Liver (tissue), 9 donors: ENCODE measurements around the gene MAPT. TPM values are rescaled to one million over a fixed set of nuclear protein-coding genes. Genes with fewer than 3 reads are reported as not detected.

Experiments used
- DNase-seq: peaks from one replicate; pipeline ENCODE4 v3.0.0-alpha.2; 2017; ENCODE audit warnings: low spot score
- H3K27ac ChIP-seq, 2 donors: one replicate each; pipeline ENCODE4 v1.7.0; 2013; ENCODE audit warnings: inconsistent platforms in 2 of 2, low read length in 2 of 2, control low read depth in 1 of 2, low read depth in 1 of 2, mild to moderate bottlenecking in 1 of 2
- H3K27me3 ChIP-seq, 4 donors: one replicate each; pipeline versions ENCODE4 v1.6.1 to v1.7.0; 2013; ENCODE audit warnings: low read length in 3 of 4, inconsistent platforms in 1 of 4, mild to moderate bottlenecking in 1 of 4, moderate library complexity in 1 of 4; ENCODE audit not compliant: control insufficient read depth in 4 of 4, insufficient read depth in 4 of 4
- H3K36me3 ChIP-seq, 4 donors: one replicate each; pipeline versions ENCODE4 v1.6.1 to v1.7.0; 2013; ENCODE audit warnings: low read length in 3 of 4, mild to moderate bottlenecking in 3 of 4, low read depth in 1 of 4, moderate library complexity in 1 of 4; ENCODE audit not compliant: control insufficient read depth in 4 of 4, insufficient read depth in 3 of 4
- H3K4me1 ChIP-seq, 4 donors: one replicate each; pipeline versions ENCODE4 v1.6.1 to v1.7.0; 2013; ENCODE audit warnings: low read length in 3 of 4, mild to moderate bottlenecking in 3 of 4, moderate library complexity in 1 of 4; ENCODE audit not compliant: control insufficient read depth in 4 of 4, insufficient read depth in 4 of 4
- H3K4me3 ChIP-seq, 3 donors: one replicate each; pipeline versions ENCODE4 v1.6.1 to v1.7.0; 2013; ENCODE audit warnings: low read length in 3 of 3, control low read depth in 1 of 3, low read depth in 1 of 3, mild to moderate bottlenecking in 1 of 3
- H3K9ac ChIP-seq, 2 donors: one replicate each; pipeline ENCODE4 v1.7.0; 2013; ENCODE audit warnings: low read length in 2 of 2, mild to moderate bottlenecking in 2 of 2, moderate library complexity in 2 of 2, control low read depth in 1 of 2, low read depth in 1 of 2
- H3K9me3 ChIP-seq, 4 donors: one replicate each; pipeline versions ENCODE4 v1.6.1 to v1.7.0; 2013; ENCODE audit warnings: low read length in 3 of 4; ENCODE audit not compliant: control insufficient read depth in 4 of 4
- ATF3 ChIP-seq: IDR thresholded peaks from 2 replicates; pipeline ENCODE4 v1.6.1; 2016; ENCODE audit warnings: antibody characterized with exemption
- CTCF ChIP-seq: fragments of 150-350 bp; IDR thresholded peaks from 2 replicates; pipeline ENCODE4 v1.5.1; 2017; ENCODE audit warnings: improper control_type of control experiment, low read depth, low read length; ENCODE audit not compliant: missing input control
- EGR1 ChIP-seq, 2 donors: IDR thresholded peaks; 2 replicates each; pipeline ENCODE4 v1.6.1; 2016 to 2018; ENCODE audit warnings: antibody characterized with exemption in 2 of 2, low read depth in 2 of 2
- FOXA1 ChIP-seq: IDR thresholded peaks from 2 replicates; pipeline ENCODE4 v1.6.1; 2016; ENCODE audit warnings: antibody characterized with exemption
- FOXA2 ChIP-seq: IDR thresholded peaks from 2 replicates; pipeline ENCODE4 v1.6.1; 2016; ENCODE audit warnings: antibody characterized with exemption
- GABPA ChIP-seq, 2 donors: IDR thresholded peaks in 1 of 2; conservative IDR thresholded peaks in 1 of 2; 2 replicates each; pipeline ENCODE4 v1.6.1; 2016; ENCODE audit warnings: antibody characterized with exemption in 2 of 2, mild to moderate bottlenecking in 1 of 2, moderate library complexity in 1 of 2
- HNF4A ChIP-seq, 2 donors: conservative IDR thresholded peaks; 2 replicates each; pipeline ENCODE4 v1.6.1; 2016; ENCODE audit warnings: antibody characterized with exemption in 2 of 2, mild to moderate bottlenecking in 2 of 2
- HNF4G ChIP-seq: IDR thresholded peaks from 2 replicates; pipeline ENCODE4 v1.6.1; 2016; ENCODE audit warnings: antibody characterized with exemption
- JUND ChIP-seq, 2 donors: IDR thresholded peaks; 2 replicates each; pipeline ENCODE4 v1.6.1; 2016; ENCODE audit warnings: antibody characterized with exemption in 2 of 2
- MAX ChIP-seq: IDR thresholded peaks from 2 replicates; pipeline ENCODE4 v1.6.1; 2016; ENCODE audit warnings: antibody characterized with exemption
- NR2F2 ChIP-seq: IDR thresholded peaks from 2 replicates; pipeline ENCODE4 v1.6.1; 2016; ENCODE audit warnings: antibody characterized with exemption
- RAD21 ChIP-seq, 2 donors: IDR thresholded peaks; 2 replicates each; pipeline ENCODE4 v1.6.1; 2016; ENCODE audit warnings: antibody characterized with exemption in 2 of 2, mild to moderate bottlenecking in 2 of 2
- REST ChIP-seq: IDR thresholded peaks from 2 replicates; pipeline ENCODE4 v1.6.1; 2016; ENCODE audit warnings: antibody characterized with exemption, mild to moderate bottlenecking
- RXRA ChIP-seq, 2 donors: IDR thresholded peaks; 2 replicates each; pipeline ENCODE4 v1.6.1; 2017 to 2018; ENCODE audit warnings: antibody characterized with exemption in 2 of 2, mild to moderate bottlenecking in 1 of 2
- SP1 ChIP-seq: IDR thresholded peaks from 2 replicates; pipeline ENCODE4 v1.6.1; 2018; ENCODE audit warnings: antibody characterized with exemption, mild to moderate bottlenecking
- TAF1 ChIP-seq: conservative IDR thresholded peaks from 2 replicates; pipeline ENCODE4 v1.6.1; 2016; ENCODE audit warnings: antibody characterized with exemption, mild to moderate bottlenecking
- YY1 ChIP-seq: IDR thresholded peaks from 2 replicates; pipeline ENCODE4 v1.6.1; 2016; ENCODE audit warnings: antibody characterized with exemption, mild to moderate bottlenecking
- ZBTB33 ChIP-seq: IDR thresholded peaks from 2 replicates; pipeline ENCODE4 v1.6.1; 2016; ENCODE audit warnings: antibody characterized with exemption
- whole genome bisulfite sequencing: extraction: QIAGEN DNeasy Blood & Tissue Kit; methylation state at CpG from one replicate; pipeline ENCODE4 v1.1.7; 2013; 5-methylcytosine and 5-hydroxymethylcytosine counted together
- polyA plus RNA-seq, 2 donors: library from polyadenylated mRNA; stranded (reverse) in 1 of 2; unstranded in 1 of 2; fragments of 200-250 nt in 1 of 2; fragments of >200 nt in 1 of 2; fragmentation: Nextera tagmentation in 1 of 2; extraction: Ambion mirVana in 1 of 2; gene quantifications; one replicate each; pipeline versions ENCODE4 v1.2.1 to v1.2.3, GENCODE V29; 2013 to 2015
- total RNA-seq, 2 donors: library from RNA; depleted of rRNA; stranded (reverse); fragments of >200 nt; gene quantifications; one replicate each; pipeline ENCODE4 v1.2.3, GENCODE V29; 2014
- donor health status: healthy.
- donor health status: healthy.
- donor health status: healthy.
- donor health status: healthy.
- donor health status: healthy.

The MAPT gene
- total and polyA plus RNA-seq, 4 donors: 0.05 to 0.67 (median 0.27) TPM

GRCh38 chr17:45855691-45856336 is 38.5 kb upstream of the MAPT start:
- Histone ChIP-seq H3K27ac (no peak overlapping the region), H3K9me3 (peaks cover 0 to under 1% (median 0%) of the 10 kb centered on the region in 4 donors), H3K4me1 (no peaks in the 10 kb centered on the region), H3K27me3 (peaks cover 0 to 2% (median 0%) of the 10 kb centered on the region in 4 donors), H3K36me3 (no peaks in the 10 kb centered on the region), H3K4me3 (no peak overlapping the region), H3K9ac (no peak overlapping the region)
- TF ChIP-seq CTCF (no peak), SP1 (no peak), RAD21 (IDR thresholded peaks at IDR 0.05) (no peak), ATF3 (no peak), FOXA2 (no peak), RXRA (IDR thresholded peaks at IDR 0.05) (no peak), HNF4A (conservative IDR thresholded peaks at IDR 0.05) (no peak), HNF4G (no peak), FOXA1 (no peak), REST (no peak), TAF1 (no peak), EGR1 (IDR thresholded peaks at IDR 0.05; ENCODE audit: low read depth in 2 of 2) (no peak), MAX (no peak), YY1 (no peak), NR2F2 (no peak), GABPA (IDR thresholded peaks at IDR 0.05 in 1 of 2, conservative IDR thresholded peaks at IDR 0.05 in 1 of 2) (no peak), JUND (IDR thresholded peaks at IDR 0.05) (no peak), ZBTB33 (no peak)
- DNase-seq: no peak
- 70% methylated on average over 2 of the region's 2 CpGs for WGBS
